H1 (cell line): ENCODE results near the gene NEK3. TPM values are rescaled to one million over a fixed set of nuclear protein-coding genes. Genes with fewer than 3 reads are reported as not detected.
A peak's percentile ranks its signal among the peaks of the same experiment; 100 is the strongest.

Source experiments
- CTCF ChIA-PET: fragments of 300-600 bp; sonication (Branson Sonifier 250); formaldehyde crosslinking; loops from one replicate; lab custom pipeline; 2021; ENCODE audit not compliant: partially characterized antibody; lab: Charles Lee
- POLR2A ChIA-PET: fragments of 300-600 bp; sonication (Branson Sonifier 250); formaldehyde crosslinking; loops from one replicate; lab custom pipeline; 2021; ENCODE audit warnings: inconsistent platforms; ENCODE audit not compliant: partially characterized antibody; lab: Charles Lee
- DNase-seq, 2 experiments: peaks; one replicate each; pipeline versions ENCODE4 v3.0.0 to v3.0.0-alpha.2; 2010 to 2022; ENCODE audit warnings: low spot score in 2 of 2, low read depth in 1 of 2, mixed read lengths in 1 of 2
- FAIRE-seq: peaks from 2 replicates; lab custom pipeline; 2011; peaks lifted over from hg19 to GRCh38; lab: Jason Lieb, UNC
- H2AFZ ChIP-seq: 2 replicates; pipeline ENCODE4 v1.8.1; 2012; ENCODE audit warnings: low read length, inconsistent platforms
- H2AK5ac ChIP-seq: 2 replicates; pipeline ENCODE4 v1.6.1; 2013; ENCODE audit warnings: low read depth, low read length
- H2BK120ac ChIP-seq: replicated peaks from 2 replicates; pipeline ENCODE3; 2013; ENCODE audit warnings: low read depth, low read length, inconsistent platforms
- H2BK12ac ChIP-seq: 2 replicates; pipeline ENCODE4 v1.6.1; 2013; ENCODE audit warnings: low read depth, low read length
- H2BK15ac ChIP-seq: 2 replicates; pipeline ENCODE4 v1.6.1; 2013; ENCODE audit warnings: low read length
- H2BK20ac ChIP-seq: 2 replicates; pipeline ENCODE4 v1.6.1; 2013; ENCODE audit warnings: low read length
- H2BK5ac ChIP-seq: 2 replicates; pipeline ENCODE4 v1.6.1; 2013; ENCODE audit warnings: low read depth, low read length
- H3K14ac ChIP-seq: 2 replicates; pipeline ENCODE4 v1.6.1; 2013; ENCODE audit warnings: inconsistent platforms; ENCODE audit not compliant: insufficient read length
- H3K18ac ChIP-seq: 2 replicates; pipeline ENCODE4 v1.6.1; 2013; ENCODE audit warnings: low read length; ENCODE audit errors: extremely low read depth
- H3K23ac ChIP-seq: 2 replicates; pipeline ENCODE4 v1.6.1; 2013; ENCODE audit warnings: inconsistent platforms; ENCODE audit not compliant: insufficient read length
- H3K23me2 ChIP-seq: 2 replicates; pipeline ENCODE4 v1.6.1; 2013; ENCODE audit warnings: low read depth, low read length
- H3K27ac ChIP-seq: 2 replicates; pipeline ENCODE4 v1.6.1; 2011; ENCODE audit warnings: low read depth, low read length, inconsistent platforms
- H3K27me3 ChIP-seq, 4 experiments: replicated peaks in 1 of 4; 1 replicate in 1 of 4; 2 replicates in 3 of 4; pipeline versions ENCODE4 v1.6.1 to v1.8.1; 2011 to 2013; ENCODE audit warnings: low read length in 3 of 4, mild to moderate bottlenecking in 3 of 4, inconsistent platforms in 2 of 4, mixed read lengths in 2 of 4, moderate library complexity in 1 of 4; ENCODE audit not compliant: control insufficient read depth in 3 of 4, insufficient read depth in 3 of 4; ENCODE audit errors: extremely low read depth in 1 of 4
- H3K36me3 ChIP-seq, 4 experiments: 2 replicates each; pipeline versions ENCODE4 v1.6.1 to v1.8.1; 2011 to 2013; ENCODE audit warnings: mild to moderate bottlenecking in 4 of 4, low read length in 3 of 4, moderate library complexity in 2 of 4, control low read depth in 1 of 4, inconsistent platforms in 1 of 4; ENCODE audit not compliant: insufficient read depth in 4 of 4, control insufficient read depth in 2 of 4
- H3K4ac ChIP-seq: replicated peaks from 2 replicates; pipeline ENCODE3; 2013; ENCODE audit warnings: low read length, low read depth, mixed read lengths, inconsistent platforms; ENCODE audit not compliant: insufficient read length
- H3K4me1 ChIP-seq, 4 experiments: replicated peaks in 1 of 4; 1 replicate in 1 of 4; 2 replicates in 3 of 4; pipeline versions ENCODE4 v1.6.1 to v1.8.1; 2011 to 2013; ENCODE audit warnings: low read length in 3 of 4, inconsistent platforms in 2 of 4, mixed read lengths in 1 of 4; ENCODE audit not compliant: insufficient read depth in 4 of 4, control insufficient read depth in 3 of 4
- H3K4me2 ChIP-seq, 2 experiments: 2 replicates each; pipeline versions ENCODE4 v1.6.1 to v1.8.1; 2011 to 2013; ENCODE audit warnings: low read depth in 2 of 2, low read length in 2 of 2, control low read depth in 1 of 2, inconsistent platforms in 1 of 2, mild to moderate bottlenecking in 1 of 2; ENCODE audit not compliant: insufficient read depth in 1 of 2
- H3K4me3 ChIP-seq, 4 experiments: fragments of 200-600, 300-600 bp in 1 of 4; sonication (generic), shearing (Covaris generic), sonication (Bioruptor Twin) in 1 of 4; 2 replicates each; pipeline versions ENCODE4 v1.5.1 to v1.8.1; 2011 to 2016; ENCODE audit warnings: low read length in 4 of 4, low read depth in 3 of 4, control low read depth in 2 of 4, inconsistent platforms in 2 of 4, mild to moderate bottlenecking in 2 of 4, mixed read lengths in 1 of 4, moderate library complexity in 1 of 4; ENCODE audit not compliant: insufficient read depth in 2 of 4; ENCODE audit errors: extremely low read depth in 1 of 4
- H3K56ac ChIP-seq: replicated peaks from 2 replicates; pipeline ENCODE3; 2013; ENCODE audit warnings: low read depth, mild to moderate bottlenecking, mixed read lengths, low read length, inconsistent platforms; ENCODE audit not compliant: insufficient read length
- H3K79me1 ChIP-seq: 2 replicates; pipeline ENCODE4 v1.6.1; 2013; ENCODE audit warnings: low read depth, low read length, control low read depth
- H3K79me2 ChIP-seq, 2 experiments: 2 replicates each; pipeline versions ENCODE4 v1.6.1 to v1.8.1; 2012 to 2013; ENCODE audit warnings: low read length in 2 of 2, mild to moderate bottlenecking in 2 of 2, inconsistent platforms in 1 of 2; ENCODE audit not compliant: insufficient read depth in 2 of 2, control insufficient read depth in 1 of 2
- H3K9ac ChIP-seq, 4 experiments: replicated peaks in 1 of 4; 1 replicate in 1 of 4; 2 replicates in 3 of 4; pipeline versions ENCODE4 v1.6.1 to v1.8.1; 2011 to 2013; ENCODE audit warnings: low read depth in 3 of 4, low read length in 3 of 4, control low read depth in 2 of 4, mild to moderate bottlenecking in 2 of 4, moderate library complexity in 2 of 4, inconsistent platforms in 1 of 4; ENCODE audit errors: extremely low read depth in 1 of 4
- H3K9me3 ChIP-seq, 2 experiments: 2 replicates each; pipeline versions ENCODE4 v1.6.1 to v1.8.1; 2012 to 2013; ENCODE audit warnings: mild to moderate bottlenecking in 2 of 2, moderate library complexity in 2 of 2, control low read depth in 1 of 2, inconsistent platforms in 1 of 2, low read depth in 1 of 2, low read length in 1 of 2, mixed read lengths in 1 of 2; ENCODE audit not compliant: insufficient read depth in 2 of 2
- H4K20me1 ChIP-seq, 2 experiments: replicated peaks in 1 of 2; 2 replicates each; pipeline versions ENCODE3 to v1.8.1; 2011 to 2013; ENCODE audit warnings: inconsistent platforms in 2 of 2, low read length in 2 of 2, mild to moderate bottlenecking in 1 of 2; ENCODE audit not compliant: insufficient read depth in 2 of 2, control insufficient read depth in 1 of 2
- H4K5ac ChIP-seq: 2 replicates; pipeline ENCODE4 v1.6.1; 2013; ENCODE audit warnings: low read length, low read depth, mixed read lengths, inconsistent platforms; ENCODE audit not compliant: insufficient read length
- H4K8ac ChIP-seq: 2 replicates; pipeline ENCODE4 v1.8.0; 2013; ENCODE audit warnings: mild to moderate bottlenecking, moderate library complexity, low read length, inconsistent platforms; ENCODE audit not compliant: insufficient read depth; ENCODE audit errors: extremely low read depth
- H4K91ac ChIP-seq: replicated peaks from 2 replicates; pipeline ENCODE3; 2013; ENCODE audit warnings: low read length, mixed read lengths, inconsistent platforms; ENCODE audit not compliant: insufficient read length
- CHD2 ChIP-seq: IDR thresholded peaks from 2 replicates; pipeline ENCODE4 v1.6.1; 2012; ENCODE audit warnings: low read length, improper control_type of control experiment
- CREB1 ChIP-seq: IDR thresholded peaks from 2 replicates; pipeline ENCODE4 v1.6.1; 2012; ENCODE audit warnings: inconsistent platforms
- GABPA ChIP-seq: IDR thresholded peaks from 2 replicates; pipeline ENCODE4 v1.6.1; 2011; ENCODE audit warnings: mild to moderate bottlenecking, low read length, moderate library complexity, borderline replicate concordance; ENCODE audit not compliant: insufficient read depth
- HDAC2 ChIP-seq, 2 experiments: fragments of 300-600 bp in 1 of 2; sonication (generic) in 1 of 2; IDR thresholded peaks; 2 replicates each; pipeline ENCODE4 v1.6.1; 2011 to 2012; ENCODE audit warnings: low read depth in 2 of 2, low read length in 2 of 2, mild to moderate bottlenecking in 2 of 2, moderate library complexity in 2 of 2, borderline replicate concordance in 1 of 2, inconsistent platforms in 1 of 2
- MAFK ChIP-seq: IDR thresholded peaks from 2 replicates; pipeline ENCODE4 v1.6.1; 2012; ENCODE audit warnings: low read depth, mild to moderate bottlenecking, improper control_type of control experiment, low read length
- NRF1 ChIP-seq: IDR thresholded peaks from 2 replicates; pipeline ENCODE4 v1.6.1; 2011; ENCODE audit warnings: mild to moderate bottlenecking, low read depth, low read length, improper control_type of control experiment
- SIRT6 ChIP-seq: IDR thresholded peaks from one replicate; pipeline ENCODE4 v1.7.1; 2012; ENCODE audit warnings: low read length, inconsistent platforms
- SP1 ChIP-seq: IDR thresholded peaks from 2 replicates; pipeline ENCODE4 v1.6.1; 2011; ENCODE audit warnings: low read depth, low read length
- TAF7 ChIP-seq: optimal IDR thresholded peaks from 2 replicates; pipeline ENCODE3; 2011; ENCODE audit warnings: low read depth, mild to moderate bottlenecking, inconsistent platforms, low read length, moderate library complexity, borderline replicate concordance
- ZNF274 ChIP-seq: IDR thresholded peaks from 2 replicates; pipeline ENCODE4 v1.7.0; 2012; ENCODE audit warnings: low read length, borderline replicate concordance; ENCODE audit errors: extremely low read depth
- WGBS, 2 experiments: shearing (Covaris generic) in 1 of 2; methylation state at CpG; one replicate each; pipeline versions ENCODE4 v1.1.6 to v1.1.7; 2013 to 2015; ENCODE audit warnings: low lambda C conversion rate in 2 of 2, mixed read lengths in 2 of 2, inconsistent platforms in 1 of 2, low coverage in 1 of 2, missing lambda C conversion rate in 1 of 2; ENCODE audit not compliant: insufficient replicate concordance in 2 of 2, insufficient coverage in 1 of 2, insufficient read length in 1 of 2; ENCODE audit errors: extremely low coverage in 1 of 2, missing lambda C conversion rate in 1 of 2; 5-methylcytosine and 5-hydroxymethylcytosine counted together
- polyA plus RNA-seq, 7 experiments: library from polyadenylated mRNA; depleted of rRNA in 3 of 7; stranded (reverse) in 5 of 7; unstranded in 2 of 7; fragments of >200 nt in 5 of 7; fragments of 200-250 nt in 2 of 7; gene quantifications; 1 replicate in 5 of 7; 2 replicates in 1 of 7; 4 replicates in 1 of 7; pipeline versions ENCODE4 v1.2.1 to v1.2.3, GENCODE V29; 2011 to 2013; ENCODE audit warnings: missing spikeins in 2 of 7, mixed read lengths in 2 of 7
- total RNA-seq: library from RNA; stranded (reverse); fragmentation: NEBNext Ultra II Directional; extraction: Animal tissue kit (Norgen Biotek cat#: 25700); gene quantifications from 2 replicates; pipeline ENCODE4 v1.2.1, GENCODE V29; 2021

The NEK3 gene
- total and polyA plus RNA-seq, 2 of the 8 experiments (the other 6 are each of a cell fraction or from before 2014, with no cell fraction given) = 11.4 to 26.0 TPM

GRCh38 chr13:52127783-52128702, 31.4 kb downstream of the NEK3 start:
- Histone ChIP-seq H2BK12ac (no peak overlapping the region), H2AFZ (peak overlapping the region; percentile 22; the same call in 1 of the 2 replicates), H3K56ac (no peak overlapping the region), H4K91ac (no peak overlapping the region), H3K14ac (no peak overlapping the region), H2BK15ac (no peak overlapping the region), H3K9ac (no peak overlapping the region), H2BK5ac (no peak overlapping the region), H3K4ac (no peak overlapping the region), H4K5ac (no peak overlapping the region), H3K79me1 (no peaks in the 10 kb centered on the region), H3K18ac (no peak overlapping the region), H2AK5ac (no peak overlapping the region), H3K4me3 (peak overlapping the region; percentile 46 to 78 (median 70)), H4K8ac (peak overlapping the region; percentile 63), H2BK20ac (no peak overlapping the region), H3K27ac (no peak overlapping the region), H3K4me2 (peak overlapping the region; percentile 69 to 70), H3K36me3 (peaks cover 0 to 9% (median 6%) of the 10 kb centered on the region in 4 experiments; a peak in 5 of 8 replicates), H2BK120ac (no peak overlapping the region), H4K20me1 (peaks cover 0 to 1% of the 10 kb centered on the region in 2 experiments), H3K23me2 (peaks cover 6% of the 10 kb centered on the region), H3K9me3 (no peaks in the 10 kb centered on the region), H3K27me3 (peaks cover 0 to 10% (median 2%) of the 10 kb centered on the region in 4 experiments; a peak in 2 of 7 replicates), H3K23ac (no peak overlapping the region), H3K79me2 (no peaks in the 10 kb centered on the region), H3K4me1 (no peaks in the 10 kb centered on the region)
- CTCF ChIA-PET = interaction anchor here (0.6 to 8.7 kb wide), 65 partner anchors 11 to 490 kb away, joined by 3 to 107 read pairs (median 4); partner anchors contain the start of genes ALG11, TMEM272 and UTP14C
- 6% methylated on average over 33 of the region's 33 CpGs; no CpG with 5 or more reads in 1 of the 2 experiments for WGBS, 2 experiments
- peak; percentile 41 to 82 for DNase-seq
- peak; percentile 50 for FAIRE-seq
- POLR2A ChIA-PET = interaction anchor here (0.9 to 1.6 kb wide), 6 partner anchors 35 to 260 kb away, joined by 3 to 5 read pairs (median 3); partner anchors contain the start of gene ALG11
- TF ChIP-seq CREB1 = peak; percentile 64; the same call in 1 of the 2 replicates
- no peak for TF ChIP-seq SIRT6
- TF ChIP-seq HDAC2 (IDR thresholded peaks at IDR 0.05; ENCODE audit: borderline replicate concordance in 1 of 2, low read depth in 2 of 2, low read length in 2 of 2) = 0 out of 4 replicates have a peak, but pooled peaks of 1 of the 2 experiments have one; percentile 9
- no peak for TF ChIP-seq NRF1
- TF ChIP-seq SP1 = no peak
- no peak for TF ChIP-seq GABPA
- peak; percentile 49; the same call in 1 of the 2 replicates for TF ChIP-seq CHD2
- TF ChIP-seq MAFK = no peak
- no peak for TF ChIP-seq TAF7
- TF ChIP-seq ZNF274 = no peak
